MM.1S (cell line): ENCODE measurements around the gene EFTUD2.

Source experiments
- EZH2 ChIP-seq: fragments of 300-600 bp; sonication (generic); optimal IDR thresholded peaks from 2 replicates; pipeline ENCODE3; 2017; ENCODE audit warnings: low read depth, mild to moderate bottlenecking, antibody characterized with exemption, low read length, mixed read lengths
- EZH2phosphoT487 ChIP-seq: fragments of 300-600 bp; sonication (generic); IDR thresholded peaks from 2 replicates; pipeline ENCODE4 v1.6.1; 2018; ENCODE audit warnings: antibody characterized with exemption, low read length
- TF ChIP-seq, protein P1 (sequence below): fragments of 300-600 bp; sonication (generic); IDR thresholded peaks from 2 replicates; pipeline ENCODE4 v1.5.1; 2016; ENCODE audit warnings: antibody characterized with exemption, low read length, mixed read lengths

GRCh38 chr17:44901411-44901921 is 2.2 kb upstream of the EFTUD2 start:
- TF ChIP-seq, protein P1, sequence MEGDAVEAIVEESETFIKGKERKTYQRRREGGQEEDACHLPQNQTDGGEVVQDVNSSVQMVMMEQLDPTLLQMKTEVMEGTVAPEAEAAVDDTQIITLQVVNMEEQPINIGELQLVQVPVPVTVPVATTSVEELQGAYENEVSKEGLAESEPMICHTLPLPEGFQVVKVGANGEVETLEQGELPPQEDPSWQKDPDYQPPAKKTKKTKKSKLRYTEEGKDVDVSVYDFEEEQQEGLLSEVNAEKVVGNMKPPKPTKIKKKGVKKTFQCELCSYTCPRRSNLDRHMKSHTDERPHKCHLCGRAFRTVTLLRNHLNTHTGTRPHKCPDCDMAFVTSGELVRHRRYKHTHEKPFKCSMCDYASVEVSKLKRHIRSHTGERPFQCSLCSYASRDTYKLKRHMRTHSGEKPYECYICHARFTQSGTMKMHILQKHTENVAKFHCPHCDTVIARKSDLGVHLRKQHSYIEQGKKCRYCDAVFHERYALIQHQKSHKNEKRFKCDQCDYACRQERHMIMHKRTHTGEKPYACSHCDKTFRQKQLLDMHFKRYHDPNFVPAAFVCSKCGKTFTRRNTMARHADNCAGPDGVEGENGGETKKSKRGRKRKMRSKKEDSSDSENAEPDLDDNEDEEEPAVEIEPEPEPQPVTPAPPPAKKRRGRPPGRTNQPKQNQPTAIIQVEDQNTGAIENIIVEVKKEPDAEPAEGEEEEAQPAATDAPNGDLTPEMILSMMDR: no peak
- no peak for TF ChIP-seq EZH2
- no peak for TF ChIP-seq EZH2phosphoT487
